Ramos (cell line): ENCODE data around the gene CRYBG2.
"Not testable (repeated sequence)": the region's sequence is repeated elsewhere in the genome, so short reads cannot be mapped to it uniquely, and the experiment has no call there.

Experiments
- in situ Hi-C: fragments of 300-500 bp; cut with MboI; formaldehyde crosslinking; loops from one replicate; pipeline ENCODE4 v1.14.3; 2022; ENCODE audit warnings: low sequenced_read_pairs; ENCODE audit not compliant: unreplicated experiment

Gene CRYBG2

GRCh38 chr1:26372611-26373010 is 18.7 kb upstream of the CRYBG2 start, which contains the start of gene ZNF683:
Gene ZNF683, minus strand, starts transcription at chr1:26372750. Its CDS starts 4,179 bp downstream, at chr1:26368571.
- in situ Hi-C loops: not testable (repeated sequence)

- in situ Hi-C loops: no loop called here
These were observed 18.1 kb upstream of the CRYBG2 start for GRCh38 chr1:26372039-26372438.

GRCh38 chr1:26370591-26371382 is 16.9 kb upstream of the CRYBG2 start:
- in situ Hi-C loops: no loop called here

- in situ Hi-C loops: no loop called here
These were observed 14.6 kb upstream of the CRYBG2 start for GRCh38 chr1:26368486-26368885.

GRCh38 chr1:26368006-26368405 is 14.1 kb upstream of the CRYBG2 start:
- in situ Hi-C loops: no loop called here

GRCh38 chr1:26367441-26367840 is 13.5 kb upstream of the CRYBG2 start:
- in situ Hi-C loops: no loop called here

GRCh38 chr1:26364956-26365355 is 11.0 kb upstream of the CRYBG2 start:
- in situ Hi-C loops: loop anchor here (5.0 kb wide), 1 partner anchor 83 kb away; the partner anchor contains the start of gene SH3BGRL3

GRCh38 chr1:26363549-26364448 is 9.9 kb upstream of the CRYBG2 start:
- in situ Hi-C loops: loop anchor here (5.0 kb wide), 1 partner anchor 81 kb away; the partner anchor contains the start of gene SH3BGRL3

- in situ Hi-C loops: loop anchor here (5.0 kb wide), 1 partner anchor 80 kb away; the partner anchor contains the start of gene SH3BGRL3
These were observed 8.4 kb upstream of the CRYBG2 start for GRCh38 chr1:26362331-26362730.

GRCh38 chr1:26361605-26362122 is 7.7 kb upstream of the CRYBG2 start:
- in situ Hi-C loops: loop anchor here (5.0 kb wide), 1 partner anchor 79 kb away; the partner anchor contains the start of gene SH3BGRL3

- in situ Hi-C loops: loop anchor here (5.0 kb wide), 1 partner anchor 79 kb away; the partner anchor contains the start of gene SH3BGRL3
These were observed 7.1 kb upstream of the CRYBG2 start for GRCh38 chr1:26360807-26361604.

GRCh38 chr1:26359981-26360806 is 6.3 kb upstream of the CRYBG2 start:
- in situ Hi-C loops: loop anchor here (5.0 kb wide), 1 partner anchor 78 kb away; the partner anchor contains the start of gene SH3BGRL3

- in situ Hi-C loops: no loop called here
These were observed 4.8 kb upstream of the CRYBG2 start for GRCh38 chr1:26358411-26359384.

- in situ Hi-C loops: no loop called here
These were observed 3.2 kb upstream of the CRYBG2 start for GRCh38 chr1:26357121-26357602.

GRCh38 chr1:26356106-26356505 is 2.2 kb upstream of the CRYBG2 start:
- in situ Hi-C loops: no loop called here

- in situ Hi-C loops: no loop called here
These were observed 1.0 kb upstream of the CRYBG2 start for GRCh38 chr1:26354972-26355371.

GRCh38 chr1:26353210-26353859 is 595 bp downstream of the CRYBG2 start:
- in situ Hi-C loops: no loop called here
